Fibroblast of lung (primary cell): ENCODE results near the gene KLHL17. TPM values are rescaled to one million over a fixed set of nuclear protein-coding genes. Genes with fewer than 3 reads are reported as not detected.

ENCODE experiments used
- DNase-seq, 2 donors: peaks; one replicate each; pipeline versions ENCODE4 v3.0.0 to v3.0.0-alpha.2; 2010; ENCODE audit warnings: low read depth in 2 of 2
- H2AFZ ChIP-seq: 2 replicates; pipeline ENCODE4 v1.5.1; 2012; ENCODE audit warnings: low read length, control low read depth, inconsistent platforms
- H3K27ac ChIP-seq: 2 replicates; pipeline ENCODE4 v1.5.1; 2011; ENCODE audit warnings: low read length, control low read depth; ENCODE audit not compliant: insufficient read depth
- H3K27me3 ChIP-seq: 2 replicates; pipeline ENCODE4 v1.5.1; 2011; ENCODE audit warnings: mild to moderate bottlenecking, low read length; ENCODE audit not compliant: control insufficient read depth, insufficient read depth
- H3K36me3 ChIP-seq: 2 replicates; pipeline ENCODE4 v1.5.1; 2011; ENCODE audit warnings: low read length; ENCODE audit not compliant: control insufficient read depth, insufficient read depth
- H3K4me1 ChIP-seq: 2 replicates; pipeline ENCODE4 v1.5.1; 2011; ENCODE audit warnings: low read length; ENCODE audit not compliant: control insufficient read depth, insufficient read depth; ENCODE audit errors: extremely low read depth
- H3K4me2 ChIP-seq: 2 replicates; pipeline ENCODE4 v1.5.1; 2011; ENCODE audit warnings: low read length, control low read depth; ENCODE audit not compliant: insufficient read depth; ENCODE audit errors: extremely low read depth
- H3K4me3 ChIP-seq, 4 experiments: fragments of 200-600 bp in 1 of 4; sonication (generic) in 1 of 4; replicated peaks in 1 of 4; 2 replicates each; pipeline ENCODE4 v1.5.1; 2011 to 2016; ENCODE audit warnings: low read length in 4 of 4, low read depth in 3 of 4, mild to moderate bottlenecking in 3 of 4, control low read depth in 2 of 4, inconsistent platforms in 1 of 4, mixed read lengths in 1 of 4; ENCODE audit not compliant: insufficient read depth in 1 of 4; ENCODE audit errors: control extremely low read depth in 1 of 4
- H3K79me2 ChIP-seq: 2 replicates; pipeline ENCODE4 v1.5.1; 2012; ENCODE audit warnings: mild to moderate bottlenecking, low read length, inconsistent platforms; ENCODE audit not compliant: control insufficient read depth, insufficient read depth
- H3K9ac ChIP-seq: 2 replicates; pipeline ENCODE4 v1.5.1; 2011; ENCODE audit warnings: mild to moderate bottlenecking, low read length, control low read depth; ENCODE audit not compliant: insufficient read depth
- H3K9me3 ChIP-seq: 2 replicates; pipeline ENCODE4 v1.5.1; 2012; ENCODE audit warnings: low read depth, low read length; ENCODE audit not compliant: control insufficient read depth, insufficient read depth
- H4K20me1 ChIP-seq: 2 replicates; pipeline ENCODE4 v1.5.1; 2011; ENCODE audit warnings: low read length; ENCODE audit not compliant: control insufficient read depth, insufficient read depth; ENCODE audit errors: extremely low read depth
- CTCF ChIP-seq, 2 donors: IDR thresholded peaks in 1 of 2; conservative IDR thresholded peaks in 1 of 2; 1 replicate in 1 of 2; 2 replicates in 1 of 2; pipeline ENCODE4 v1.5.1; 2011 to 2012; ENCODE audit warnings: low read length in 2 of 2, control low read depth in 1 of 2, inconsistent platforms in 1 of 2, low read depth in 1 of 2, mild to moderate bottlenecking in 1 of 2
- EZH2 ChIP-seq: IDR thresholded peaks from 2 replicates; pipeline ENCODE4 v1.5.1; 2012; ENCODE audit warnings: low read length, control low read depth, mild to moderate bottlenecking; ENCODE audit errors: missing control alignments
- polyA plus RNA-seq, 2 donors: library from polyadenylated mRNA; depleted of rRNA in 1 of 2; stranded (reverse) in 1 of 2; unstranded in 1 of 2; fragments of >200 nt; gene quantifications; 2 replicates each; pipeline ENCODE4 v1.2.1, GENCODE V29; 2011 to 2012; ENCODE audit warnings: missing spikeins in 1 of 2
- total RNA-seq: library from RNA; depleted of rRNA; stranded (reverse); fragments of >200 nt; gene quantifications from 2 replicates; pipeline ENCODE4 v1.2.1, GENCODE V29; 2014

KLHL17 gene
- total and polyA plus RNA-seq, 2 donors (not counting 1 experiment from before 2014, with no cell fraction given), result 4.7 to 7.4 TPM

GRCh38 chr1:911875-912739 is 48.3 kb upstream of the KLHL17 start:
- H3K9me3 ChIP-seq, result no peaks in the 10 kb centered on the region
- no peak overlapping the region for H3K4me3 ChIP-seq
- H3K27ac ChIP-seq, result no peak overlapping the region
- no peak overlapping the region for H3K9ac ChIP-seq
- H3K27me3 ChIP-seq, result peaks cover 20% of the 10 kb centered on the region
- no peak for DNase-seq
- H2AFZ ChIP-seq, result no peak overlapping the region
- no peaks in the 10 kb centered on the region for H4K20me1 ChIP-seq
- no peaks in the 10 kb centered on the region for H3K4me1 ChIP-seq
- no peaks in the 10 kb centered on the region for H3K79me2 ChIP-seq
- H3K4me2 ChIP-seq, result no peak overlapping the region
- TF ChIP-seq CTCF (conservative IDR thresholded peaks at IDR 0.05 in 1 of 2, IDR thresholded peaks at IDR 0.05 in 1 of 2; ENCODE audit: low read depth in 1 of 2, low read length in 2 of 2), result no peak
- no peak for TF ChIP-seq EZH2
- no peaks in the 10 kb centered on the region for H3K36me3 ChIP-seq

- Histone ChIP-seq H2AFZ (no peak overlapping the region), H3K79me2 (no peaks in the 10 kb centered on the region), H3K4me3 (no peak overlapping the region), H3K4me2 (no peak overlapping the region), H3K9me3 (no peaks in the 10 kb centered on the region), H3K27ac (no peak overlapping the region), H4K20me1 (no peaks in the 10 kb centered on the region), H3K4me1 (no peaks in the 10 kb centered on the region), H3K9ac (no peak overlapping the region), H3K27me3 (peaks cover 27% of the 10 kb centered on the region), H3K36me3 (no peaks in the 10 kb centered on the region)
- TF ChIP-seq EZH2, result no peak
- peak in 1 of 2 donors; percentile 31 for TF ChIP-seq CTCF (conservative IDR thresholded peaks at IDR 0.05 in 1 of 2, IDR thresholded peaks at IDR 0.05 in 1 of 2; ENCODE audit: low read depth in 1 of 2, low read length in 2 of 2)
- peak in 1 of 2 donors; percentile 40 for DNase-seq
These were observed 47.6 kb upstream of the KLHL17 start for GRCh38 chr1:912740-913301.

GRCh38 chr1:913491-914130 is 46.8 kb upstream of the KLHL17 start:
- Histone ChIP-seq H3K4me2 (no peak overlapping the region), H4K20me1 (no peaks in the 10 kb centered on the region), H3K27me3 (peaks cover 34% of the 10 kb centered on the region), H3K9me3 (no peaks in the 10 kb centered on the region), H3K27ac (no peak overlapping the region), H2AFZ (no peak overlapping the region), H3K36me3 (no peaks in the 10 kb centered on the region), H3K4me1 (no peaks in the 10 kb centered on the region), H3K79me2 (no peaks in the 10 kb centered on the region), H3K9ac (no peak overlapping the region), H3K4me3 (no peak overlapping the region)
- DNase-seq, result no peak
- no peak for TF ChIP-seq CTCF (conservative IDR thresholded peaks at IDR 0.05 in 1 of 2, IDR thresholded peaks at IDR 0.05 in 1 of 2; ENCODE audit: low read depth in 1 of 2, low read length in 2 of 2)
- peak; percentile 42 for TF ChIP-seq EZH2
